Uterus (tissue), 4 donors: ENCODE results near the gene PRIMA1. TPM values are rescaled to one million over a fixed set of nuclear protein-coding genes. Genes with fewer than 3 reads are reported as not detected.

Experiments used
- DNase-seq, 2 donors: peaks; one replicate each; pipeline ENCODE4 v3.0.0-alpha.2; 2019 to 2020
- H3K27ac ChIP-seq, 2 donors: fragments of 200-600 bp; sonication (generic); 1 replicate in 1 of 2; 2 replicates in 1 of 2; pipeline ENCODE4 v1.5.1; 2016 to 2018
- H3K27me3 ChIP-seq, 2 donors: fragments of 200-600 bp; sonication (generic); one replicate each; pipeline ENCODE4 v1.5.1; 2018 to 2019; ENCODE audit warnings: control low read depth in 1 of 2
- H3K36me3 ChIP-seq, 2 donors: fragments of 200-600 bp; sonication (generic); one replicate each; pipeline ENCODE4 v1.5.1; 2019; ENCODE audit warnings: control low read depth in 1 of 2
- H3K4me1 ChIP-seq, 2 donors: fragments of 200-600 bp; sonication (generic); one replicate each; pipeline ENCODE4 v1.5.1; 2018 to 2019; ENCODE audit warnings: control low read depth in 1 of 2
- H3K4me3 ChIP-seq, 2 donors: fragments of 200-600 bp; sonication (generic); 1 replicate in 1 of 2; 2 replicates in 1 of 2; pipeline ENCODE4 v1.5.1; 2018 to 2019; ENCODE audit warnings: mild to moderate bottlenecking in 1 of 2
- H3K9me3 ChIP-seq, 2 donors: fragments of 200-600 bp; sonication (generic); one replicate each; pipeline ENCODE4 v1.5.1; 2019; ENCODE audit warnings: control low read depth in 1 of 2
- CTCF ChIP-seq, 4 experiments: fragments of 200-600 bp in 2 of 4; fragments of 450-650 bp in 2 of 4; sonication (generic) in 2 of 4; IDR thresholded peaks; one replicate each; pipeline ENCODE4 v1.5.1; 2016 to 2019; ENCODE audit warnings: antibody characterized with exemption in 4 of 4, mild to moderate bottlenecking in 2 of 4, moderate library complexity in 1 of 4
- POLR2A ChIP-seq, 2 donors: fragments of 450-650 bp; IDR thresholded peaks; one replicate each; pipeline ENCODE4 v1.6.1; 2016; ENCODE audit warnings: antibody characterized with exemption in 2 of 2, mild to moderate bottlenecking in 1 of 2, moderate library complexity in 1 of 2
- intact Hi-C: fragments of 100-400 bp; cut with DNase I; formaldehyde crosslinking; loops from one replicate; pipeline ENCODE4 v1.15.1; 2023; ENCODE audit warnings: low total_unique reads
- total RNA-seq, 4 donors: library from RNA; depleted of rRNA in 3 of 4; stranded (reverse); fragments of >200 nt in 3 of 4; gene quantifications; one replicate each; pipeline versions ENCODE4 v1.1.0 to v1.2.4, GENCODE V29; 2014 to 2023
- donor health status: DM: yes; HTN: yes; CAD: no.

PRIMA1 gene
- total RNA-seq, 4 donors from 2014 or later, result 0.48 to 24.5 (median 3.8) TPM

DNA sequence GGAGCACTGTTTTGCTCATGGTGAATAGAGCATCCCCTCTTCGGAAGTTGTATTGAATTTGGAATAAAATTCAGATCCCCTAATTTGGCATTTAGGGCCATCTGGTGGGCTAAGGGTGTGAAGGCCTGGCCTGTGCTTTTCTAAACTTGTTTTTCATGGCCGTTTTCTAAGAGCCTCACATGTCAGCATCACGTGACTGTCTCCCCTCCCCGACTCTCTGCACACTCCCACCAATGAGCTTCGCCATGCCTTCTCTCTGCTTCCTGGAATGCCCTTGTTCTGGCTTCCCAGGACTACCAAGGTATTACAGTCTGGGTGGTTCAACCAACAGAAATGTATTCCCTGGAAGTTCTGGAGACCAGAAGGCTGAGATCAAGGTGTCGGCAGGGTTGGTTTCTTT, 85.3 kb downstream of the PRIMA1 start:
- no peaks in the 10 kb centered on the region for H3K36me3 ChIP-seq
- TF ChIP-seq POLR2A (IDR thresholded peaks at IDR 0.05) (no peak), CTCF (IDR thresholded peaks at IDR 0.05) (no peak)
- DNase-seq, result no peak
- H3K27ac ChIP-seq, result no peak overlapping the region
- H3K4me1 ChIP-seq, result no peaks in the 10 kb centered on the region
- intact Hi-C loops, result no loop called here
- no peaks in the 10 kb centered on the region for H3K27me3 ChIP-seq
- no peaks in the 10 kb centered on the region for H3K9me3 ChIP-seq
- no peak overlapping the region for H3K4me3 ChIP-seq

DNA sequence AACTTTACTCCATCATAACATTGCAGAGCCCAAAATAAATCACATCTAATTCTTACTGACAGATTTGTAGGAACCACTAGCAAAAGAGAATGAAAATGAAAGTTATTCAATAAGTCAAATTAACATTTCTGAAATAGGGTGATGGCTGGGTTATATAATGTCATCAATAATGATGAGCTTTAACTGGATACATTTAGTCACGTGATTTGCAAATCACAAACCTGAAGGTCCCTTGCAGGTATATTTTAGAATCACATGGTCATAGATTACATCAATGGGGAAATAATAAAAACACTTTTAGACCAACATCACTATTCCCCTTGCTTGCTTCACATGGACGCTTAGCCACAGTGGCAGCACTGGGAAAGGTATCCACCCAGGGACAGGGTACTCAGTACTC, 86.7 kb downstream of the PRIMA1 start:
- H3K27me3 ChIP-seq, result no peaks in the 10 kb centered on the region
- intact Hi-C loops, result no loop called here
- no peak for DNase-seq
- peaks cover 0 to 4% of the 10 kb centered on the region in 2 donors for H3K9me3 ChIP-seq
- no peaks in the 10 kb centered on the region for H3K36me3 ChIP-seq
- H3K4me1 ChIP-seq, result no peaks in the 10 kb centered on the region
- H3K4me3 ChIP-seq, result no peak overlapping the region
- no peak overlapping the region for H3K27ac ChIP-seq
- no peak for TF ChIP-seq CTCF (IDR thresholded peaks at IDR 0.05)
- no peak for TF ChIP-seq POLR2A (IDR thresholded peaks at IDR 0.05)

GRCh38 chr14:93700928-93701327, 87.4 kb downstream of the PRIMA1 start:
- no peaks in the 10 kb centered on the region for H3K4me1 ChIP-seq
- no peak overlapping the region for H3K4me3 ChIP-seq
- H3K27me3 ChIP-seq, result no peaks in the 10 kb centered on the region
- intact Hi-C loops, result no loop called here
- H3K9me3 ChIP-seq, result peaks cover 0 to 4% of the 10 kb centered on the region in 2 donors
- no peak overlapping the region for H3K27ac ChIP-seq
- no peaks in the 10 kb centered on the region for H3K36me3 ChIP-seq
- no peak for DNase-seq
- TF ChIP-seq POLR2A (IDR thresholded peaks at IDR 0.05), result no peak
- no peak for TF ChIP-seq CTCF (IDR thresholded peaks at IDR 0.05)

DNA sequence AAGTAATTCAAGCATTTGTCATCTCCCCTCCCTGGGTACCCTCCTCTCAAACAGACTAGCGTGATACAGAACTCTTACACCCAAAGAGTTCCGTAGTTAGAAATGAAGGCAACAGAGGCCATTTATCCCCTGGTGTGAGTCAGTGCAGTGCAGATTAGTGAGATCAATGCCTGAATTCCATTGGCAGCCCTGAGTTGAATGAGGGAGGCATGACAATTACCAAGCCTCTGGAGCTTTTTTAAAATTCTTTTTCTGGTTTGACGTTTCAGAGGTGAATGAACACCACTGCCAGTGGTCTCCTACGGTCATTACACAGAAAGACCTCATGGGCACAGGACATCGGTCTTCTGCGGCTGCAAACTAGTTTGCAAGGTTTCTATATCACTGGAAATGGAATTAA, 94.4 kb downstream of the PRIMA1 start:
- H3K27me3 ChIP-seq, result no peaks in the 10 kb centered on the region
- intact Hi-C loops, result no loop called here
- TF ChIP-seq CTCF (IDR thresholded peaks at IDR 0.05), result no peak

GRCh38 chr14:93691042-93691780, 97.1 kb downstream of the PRIMA1 start:
- H3K4me3 ChIP-seq, result no peak overlapping the region
- H3K4me1 ChIP-seq, result no peaks in the 10 kb centered on the region
- no peak overlapping the region for H3K27ac ChIP-seq
- no peak for TF ChIP-seq POLR2A (IDR thresholded peaks at IDR 0.05)
- no peak for TF ChIP-seq CTCF (IDR thresholded peaks at IDR 0.05)
- H3K9me3 ChIP-seq, result no peaks in the 10 kb centered on the region
- DNase-seq, result no peak
- no peaks in the 10 kb centered on the region for H3K36me3 ChIP-seq
- intact Hi-C loops, result no loop called here
- H3K27me3 ChIP-seq, result no peaks in the 10 kb centered on the region

More for the DNA sequence above, 94.4 kb downstream of the PRIMA1 start:
- no peak for DNase-seq
- H3K9me3 ChIP-seq, result peaks cover 0 to 4% of the 10 kb centered on the region in 2 donors
- H3K27ac ChIP-seq, result no peak overlapping the region
- no peaks in the 10 kb centered on the region for H3K4me1 ChIP-seq
- H3K36me3 ChIP-seq, result no peaks in the 10 kb centered on the region
- H3K4me3 ChIP-seq, result no peak overlapping the region
